AG04450 (cell line): ENCODE data around the gene OGDHL. TPM values are rescaled to one million over a fixed set of nuclear protein-coding genes. Genes with fewer than 3 reads are reported as not detected.

Experiments used
- CTCF ChIA-PET: fragments of 300-600, 350-600 bp; formaldehyde crosslinking; extraction: SDS; loops from one replicate; lab custom pipeline; 2022; ENCODE audit warnings: antibody characterized with exemption, inconsistent platforms; lab: Charles Lee
- POLR2A ChIA-PET: fragments of 350-600 bp; formaldehyde crosslinking; extraction: SDS; loops from one replicate; lab custom pipeline; 2021; ENCODE audit warnings: antibody characterized with exemption, inconsistent platforms; lab: Yijun Ruan, JAX
- DNase-seq: peaks from one replicate; pipeline ENCODE4 v3.0.0-alpha.2; 2011; ENCODE audit warnings: low read depth, low spot score
- H3K27ac ChIP-seq: one replicate; pipeline ENCODE4 v1.5.1; 2012; ENCODE audit warnings: low read depth, low read length, control low read depth
- H3K27me3 ChIP-seq: one replicate; pipeline ENCODE4 v1.6.0; 2012; ENCODE audit warnings: low read length; ENCODE audit not compliant: control insufficient read depth, insufficient read depth
- H3K4me3 ChIP-seq: 2 replicates; pipeline ENCODE4 v1.5.1; 2011; ENCODE audit warnings: mild to moderate bottlenecking, low read depth, low read length, control low read depth
- H3K9me3 ChIP-seq: 2 replicates; pipeline ENCODE4 v1.5.1; 2012; ENCODE audit warnings: low read length; ENCODE audit not compliant: control insufficient read depth, insufficient read depth
- CTCF ChIP-seq: IDR thresholded peaks from 2 replicates; pipeline ENCODE4 v1.5.1; 2011; ENCODE audit warnings: low read depth, low read length, control low read depth, inconsistent platforms
- polyA plus RNA-seq: library from polyadenylated mRNA; depleted of rRNA; stranded (reverse); fragments of >200 nt; gene quantifications from 2 replicates; pipeline ENCODE4 v1.2.3, GENCODE V29; 2011

OGDHL gene
- polyA plus RNA-seq, 1 experiment: 0.19 TPM

- ChIA-PET CTCF (no interaction called here), POLR2A (no interaction called here)
- Histone ChIP-seq H3K27me3 (peaks cover 24% of the 10 kb centered on the region), H3K27ac (no peak overlapping the region), H3K4me3 (no peak overlapping the region), H3K9me3 (no peaks in the 10 kb centered on the region; the same call in 1 of the 2 replicates)
- DNase-seq: no peak
- TF ChIP-seq CTCF: no peak
These were observed 7.6 kb upstream of the OGDHL start for GRCh38 chr10:49769692-49770091.

- no peak for TF ChIP-seq CTCF
- no peak for DNase-seq
- Histone ChIP-seq H3K27me3 (peaks cover 24% of the 10 kb centered on the region), H3K4me3 (no peak overlapping the region), H3K9me3 (no peaks in the 10 kb centered on the region; the same call in 1 of the 2 replicates), H3K27ac (no peak overlapping the region)
- POLR2A ChIA-PET: no interaction called here
- CTCF ChIA-PET: no interaction called here
These were observed 6.6 kb upstream of the OGDHL start for GRCh38 chr10:49768731-49769130.

GRCh38 chr10:49768329-49768728, 6.2 kb upstream of the OGDHL start:
- TF ChIP-seq CTCF: no peak
- Histone ChIP-seq H3K9me3 (no peaks in the 10 kb centered on the region; the same call in 1 of the 2 replicates), H3K27ac (no peak overlapping the region), H3K27me3 (peaks cover 24% of the 10 kb centered on the region), H3K4me3 (no peak overlapping the region)
- POLR2A ChIA-PET: no interaction called here
- no peak for DNase-seq
- CTCF ChIA-PET: no interaction called here

- H3K9me3 ChIP-seq: no peaks in the 10 kb centered on the region; the same call in 1 of the 2 replicates
- H3K27me3 ChIP-seq: peaks cover 24% of the 10 kb centered on the region
- no peak overlapping the region for H3K4me3 ChIP-seq
- no peak overlapping the region for H3K27ac ChIP-seq
- no peak for DNase-seq
- ChIA-PET POLR2A (no interaction called here), CTCF (no interaction called here)
- no peak for TF ChIP-seq CTCF
These were observed 5.6 kb upstream of the OGDHL start for GRCh38 chr10:49767752-49768151.

GRCh38 chr10:49766484-49766883, 4.4 kb upstream of the OGDHL start:
- H3K27ac ChIP-seq: no peak overlapping the region
- no peak overlapping the region for H3K4me3 ChIP-seq
- H3K27me3 ChIP-seq: peaks cover 24% of the 10 kb centered on the region
- H3K9me3 ChIP-seq: peaks cover 3% of the 10 kb centered on the region; the same call in 1 of the 2 replicates
- ChIA-PET CTCF (no interaction called here), POLR2A (no interaction called here)
- no peak for TF ChIP-seq CTCF
- DNase-seq: no peak
